Kidney epithelial cell (primary cell): ENCODE results near the gene SYMPK. TPM values are rescaled to one million over a fixed set of nuclear protein-coding genes. Genes with fewer than 3 reads are reported as not detected.

ENCODE experiments used
- DNase-seq: peaks from one replicate; pipeline ENCODE4 v3.0.0-alpha.2; 2010; ENCODE audit warnings: low read depth
- H3K27me3 ChIP-seq: 2 replicates; pipeline ENCODE4 v1.6.0; 2011; ENCODE audit warnings: low read length; ENCODE audit not compliant: control insufficient read depth, insufficient read depth
- H3K36me3 ChIP-seq: 2 replicates; pipeline ENCODE4 v1.5.1; 2011; ENCODE audit warnings: low read length; ENCODE audit not compliant: control insufficient read depth, insufficient read depth
- H3K4me3 ChIP-seq: 2 replicates; pipeline ENCODE4 v1.5.1; 2011; ENCODE audit warnings: low read depth, mild to moderate bottlenecking, control low read depth, low read length
- total RNA-seq: library from RNA; depleted of rRNA; stranded (reverse); fragments of >200 nt; gene quantifications from 2 replicates; pipeline ENCODE4 v1.2.3, GENCODE V29; 2015
- TF ChIP-seq, protein P1 (sequence below): IDR thresholded peaks from 2 replicates; pipeline ENCODE4 v1.5.1; 2011; ENCODE audit warnings: mild to moderate bottlenecking, moderate library complexity, low read length, control low read depth, inconsistent platforms; ENCODE audit not compliant: insufficient read depth, poor library complexity, severe bottlenecking

Gene SYMPK
- total RNA-seq, 1 donor from 2014 or later: 32.2 TPM

DNA sequence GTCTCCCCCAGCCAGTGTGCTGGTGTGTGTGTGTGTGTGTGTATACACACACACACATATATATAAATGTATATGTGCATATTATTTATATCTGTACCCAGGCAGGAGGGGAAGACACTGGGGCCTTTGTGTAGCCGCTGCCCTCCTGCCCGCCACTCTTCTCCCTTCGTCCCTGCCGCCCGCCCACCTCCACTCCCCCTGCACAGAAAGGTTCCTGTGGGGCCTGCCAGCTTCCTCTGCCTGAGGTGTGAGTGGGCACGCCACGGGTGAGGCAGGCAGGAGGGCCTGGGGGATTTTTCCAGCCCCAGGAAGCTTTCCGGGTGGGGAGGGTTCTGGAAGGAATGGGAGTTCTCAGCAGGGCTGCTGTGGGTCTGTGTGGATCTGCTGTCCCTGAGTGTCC is 16.1 kb upstream of the SYMPK start:
- no peaks in the 10 kb centered on the region for H3K36me3 ChIP-seq
- TF ChIP-seq, protein P1, sequence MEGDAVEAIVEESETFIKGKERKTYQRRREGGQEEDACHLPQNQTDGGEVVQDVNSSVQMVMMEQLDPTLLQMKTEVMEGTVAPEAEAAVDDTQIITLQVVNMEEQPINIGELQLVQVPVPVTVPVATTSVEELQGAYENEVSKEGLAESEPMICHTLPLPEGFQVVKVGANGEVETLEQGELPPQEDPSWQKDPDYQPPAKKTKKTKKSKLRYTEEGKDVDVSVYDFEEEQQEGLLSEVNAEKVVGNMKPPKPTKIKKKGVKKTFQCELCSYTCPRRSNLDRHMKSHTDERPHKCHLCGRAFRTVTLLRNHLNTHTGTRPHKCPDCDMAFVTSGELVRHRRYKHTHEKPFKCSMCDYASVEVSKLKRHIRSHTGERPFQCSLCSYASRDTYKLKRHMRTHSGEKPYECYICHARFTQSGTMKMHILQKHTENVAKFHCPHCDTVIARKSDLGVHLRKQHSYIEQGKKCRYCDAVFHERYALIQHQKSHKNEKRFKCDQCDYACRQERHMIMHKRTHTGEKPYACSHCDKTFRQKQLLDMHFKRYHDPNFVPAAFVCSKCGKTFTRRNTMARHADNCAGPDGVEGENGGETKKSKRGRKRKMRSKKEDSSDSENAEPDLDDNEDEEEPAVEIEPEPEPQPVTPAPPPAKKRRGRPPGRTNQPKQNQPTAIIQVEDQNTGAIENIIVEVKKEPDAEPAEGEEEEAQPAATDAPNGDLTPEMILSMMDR: no peak
- no peak for DNase-seq
- no peaks in the 10 kb centered on the region for H3K27me3 ChIP-seq
- no peak overlapping the region for H3K4me3 ChIP-seq

DNA sequence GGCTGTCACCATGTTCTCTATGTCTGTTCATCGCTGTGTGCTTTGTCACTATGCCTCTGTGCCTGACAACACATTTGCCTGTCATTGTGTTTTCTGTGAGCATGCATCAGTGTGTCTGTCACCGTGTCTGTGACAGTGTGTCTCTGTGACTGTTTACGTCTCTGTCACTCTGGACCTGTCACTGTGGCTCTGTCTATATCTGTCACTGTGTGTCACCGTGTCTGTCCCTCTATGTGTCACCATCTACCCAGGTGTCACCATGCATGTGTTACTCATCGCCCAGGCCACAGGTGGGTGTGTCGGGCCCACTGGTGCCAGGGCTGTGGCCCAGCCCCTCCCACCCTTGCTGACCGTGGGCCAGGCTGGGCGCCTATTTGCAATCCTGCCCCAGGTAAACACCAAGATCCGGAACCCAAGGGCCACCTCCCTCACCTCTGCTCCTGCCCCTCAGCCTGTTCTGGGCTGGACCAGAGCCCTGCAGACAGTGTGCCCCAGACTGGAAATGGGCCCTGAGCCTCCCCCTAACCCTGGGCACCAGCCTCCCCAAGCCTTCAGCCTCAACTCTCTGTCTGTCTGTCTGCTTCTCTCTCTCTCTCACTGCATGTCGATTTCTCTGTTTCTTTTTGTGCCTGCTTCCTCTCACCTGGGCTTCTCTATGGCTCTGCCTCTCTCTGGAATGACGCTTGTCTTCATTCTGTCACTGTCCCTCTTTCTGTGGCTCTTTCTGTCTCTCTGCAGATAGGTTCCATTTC is 15.3 kb upstream of the SYMPK start:
- DNase-seq: no peak
- TF ChIP-seq, protein P1: no peak
- no peaks in the 10 kb centered on the region for H3K27me3 ChIP-seq

DNA sequence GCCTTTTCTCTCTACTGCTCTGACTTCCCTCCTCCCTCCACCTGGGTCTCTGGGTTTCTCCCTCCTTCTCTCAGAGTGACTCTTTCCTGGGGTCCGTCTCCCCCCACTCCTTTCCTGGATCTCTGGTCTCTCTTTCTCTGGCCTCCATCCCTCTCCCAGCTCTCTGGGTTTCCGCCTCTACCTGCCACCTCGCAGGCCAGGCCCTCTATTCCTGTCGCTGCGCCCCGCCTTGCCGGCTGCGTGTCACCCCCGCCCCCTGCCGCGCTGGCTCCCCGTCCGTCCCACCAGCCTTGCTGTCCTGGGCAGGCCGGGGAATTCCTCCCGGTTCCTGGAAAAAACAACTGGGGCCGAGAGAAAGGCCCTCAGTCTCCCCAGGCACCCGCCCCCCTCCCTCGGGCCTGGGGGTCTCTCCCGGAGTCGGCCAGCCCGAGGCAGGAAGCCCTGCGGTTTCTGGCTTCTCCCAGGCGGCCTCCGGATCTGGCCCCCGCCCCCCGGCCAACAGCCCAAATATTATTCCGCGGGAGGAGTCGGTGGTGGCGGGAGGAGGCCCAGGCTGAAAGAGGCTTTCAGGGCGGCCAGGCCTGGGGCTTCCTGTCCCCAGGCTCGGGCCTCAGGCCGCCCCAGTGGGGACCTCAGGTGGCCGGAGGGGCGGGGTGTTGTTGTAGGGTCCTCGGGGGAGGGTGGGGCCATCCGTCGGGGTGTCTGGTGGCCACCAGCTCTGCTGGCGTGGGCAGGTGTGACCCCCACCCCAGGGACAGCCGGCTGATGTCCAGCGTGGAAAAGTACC is 13.7 kb upstream of the SYMPK start:
- TF ChIP-seq, protein P1: no peak
- DNase-seq: no peak
- no peaks in the 10 kb centered on the region for H3K27me3 ChIP-seq
- H3K4me3 ChIP-seq: no peak overlapping the region
- no peaks in the 10 kb centered on the region for H3K36me3 ChIP-seq

More for the DNA sequence above, 15.3 kb upstream of the SYMPK start:
- no peaks in the 10 kb centered on the region for H3K36me3 ChIP-seq
- no peak overlapping the region for H3K4me3 ChIP-seq

DNA sequence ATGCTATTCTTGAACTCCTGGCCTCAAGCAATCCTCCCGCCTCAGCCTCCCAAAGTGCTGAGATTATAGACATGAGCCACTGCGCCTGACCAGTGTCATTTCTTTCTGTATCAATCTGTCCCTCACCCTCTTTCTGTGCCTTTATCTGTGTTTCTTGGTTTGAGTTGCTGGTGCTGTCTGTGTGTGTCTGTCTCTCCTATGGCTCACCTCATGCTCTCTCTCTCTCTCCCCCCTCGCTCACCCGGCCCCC is 13.1 kb upstream of the SYMPK start:
- H3K4me3 ChIP-seq: no peak overlapping the region
- DNase-seq: no peak
- TF ChIP-seq, protein P1: no peak
- no peaks in the 10 kb centered on the region for H3K27me3 ChIP-seq
- no peaks in the 10 kb centered on the region for H3K36me3 ChIP-seq

DNA sequence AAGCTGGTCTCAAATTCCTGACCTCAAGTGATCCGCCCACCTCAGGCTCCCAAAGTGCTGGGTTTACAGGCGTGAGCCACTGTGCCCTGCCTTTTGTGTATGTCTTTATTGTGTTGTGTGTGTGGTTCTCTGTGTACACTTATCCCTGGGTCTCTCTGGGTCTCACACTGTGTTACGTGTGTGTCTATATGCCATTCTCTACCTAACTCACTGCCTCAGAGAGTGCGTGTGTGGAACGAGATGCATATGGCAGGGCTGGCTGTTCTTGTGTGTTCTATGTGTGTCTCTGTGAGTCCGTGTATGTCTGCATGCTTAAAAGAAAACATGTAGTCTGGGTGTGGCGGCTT is 11.6 kb upstream of the SYMPK start:
- H3K4me3 ChIP-seq: no peak overlapping the region
- TF ChIP-seq, protein P1: no peak
- H3K36me3 ChIP-seq: no peaks in the 10 kb centered on the region
- DNase-seq: no peak
- H3K27me3 ChIP-seq: no peaks in the 10 kb centered on the region
